ENCODE results near the gene AHSG.
A peak's percentile ranks its signal among the peaks of the same experiment; 100 is the strongest.
"Not testable (repeated sequence)": the region's sequence is repeated elsewhere in the genome, so short reads cannot be mapped to it uniquely, and the experiment has no call there.

The AHSG gene, protein sequence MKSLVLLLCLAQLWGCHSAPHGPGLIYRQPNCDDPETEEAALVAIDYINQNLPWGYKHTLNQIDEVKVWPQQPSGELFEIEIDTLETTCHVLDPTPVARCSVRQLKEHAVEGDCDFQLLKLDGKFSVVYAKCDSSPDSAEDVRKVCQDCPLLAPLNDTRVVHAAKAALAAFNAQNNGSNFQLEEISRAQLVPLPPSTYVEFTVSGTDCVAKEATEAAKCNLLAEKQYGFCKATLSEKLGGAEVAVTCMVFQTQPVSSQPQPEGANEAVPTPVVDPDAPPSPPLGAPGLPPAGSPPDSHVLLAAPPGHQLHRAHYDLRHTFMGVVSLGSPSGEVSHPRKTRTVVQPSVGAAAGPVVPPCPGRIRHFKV

GRCh38 chr3:186612721-186613636 is at the start of gene AHSG:
TSS of gene AHSG (plus strand) at chr3:186613060. CDS start at chr3:186613142, 82 bp downstream.
- DNase-seq, result no peak

GRCh38 chr3:186564586-186564985 is 48.3 kb upstream of the AHSG start:
- DNase-seq, result no peak

DNA sequence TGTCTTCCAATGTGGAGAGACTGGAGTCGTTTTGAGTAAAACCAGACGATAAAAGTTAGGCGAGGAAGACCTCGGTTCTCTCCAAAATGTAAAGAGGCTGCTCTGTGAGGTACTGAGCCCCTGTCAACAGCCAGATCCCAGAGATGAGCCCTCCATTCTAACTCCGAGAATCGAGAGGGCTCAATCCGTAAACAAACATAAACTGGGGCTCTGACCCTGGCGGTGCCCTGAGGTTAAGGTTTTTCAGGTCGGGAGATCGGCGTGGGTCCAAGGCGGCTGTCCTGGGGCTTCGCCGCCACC is 46.1 kb upstream of the AHSG start:
- no peak for DNase-seq

DNA sequence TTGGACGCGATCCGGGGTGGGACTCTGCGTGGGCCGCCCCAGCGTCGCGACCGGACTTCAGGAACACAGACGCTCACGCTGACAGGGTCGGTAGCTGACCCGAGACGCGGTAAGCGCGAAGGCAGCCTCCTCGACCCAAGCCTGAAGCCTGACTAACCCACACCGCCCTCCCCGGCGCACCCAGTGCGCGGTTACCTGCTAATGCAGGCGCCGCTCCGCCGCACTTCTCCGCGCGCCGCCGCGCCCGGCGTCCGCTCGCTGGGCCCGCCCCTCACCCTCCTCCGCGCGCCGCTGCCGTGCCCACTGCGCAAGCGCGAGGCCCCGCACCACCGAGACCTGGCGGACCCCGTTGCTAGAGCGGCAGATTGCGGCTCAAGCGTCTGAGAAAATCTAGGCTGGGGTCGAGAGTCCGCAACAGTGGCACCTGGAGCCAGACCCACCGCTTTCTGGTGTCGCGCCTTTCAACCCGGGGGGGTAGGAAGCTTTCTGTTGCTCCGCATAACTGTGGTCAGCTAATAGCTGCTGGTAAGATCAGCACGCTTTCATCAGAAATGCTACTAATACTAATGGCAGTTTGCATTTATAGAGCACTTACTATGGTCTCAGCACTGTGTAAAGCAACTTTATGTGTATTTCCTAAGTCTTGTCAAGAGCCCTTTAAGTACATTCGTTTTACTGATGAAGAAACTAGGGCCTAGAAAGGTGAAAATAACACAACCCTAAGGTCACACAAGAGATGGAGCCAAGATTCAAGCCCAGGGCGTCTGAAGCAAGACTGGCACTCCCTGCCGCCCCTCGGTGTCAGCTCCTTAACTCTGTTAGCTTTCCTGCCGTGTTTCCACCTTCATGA is 45.6 kb upstream of the AHSG start, which contains the start of gene TBCCD1:
TBCCD1 (minus strand) TSS at position 268 of the 850 bp plus-strand sequence. CDS start 3,010 bp downstream, outside the sequence.
- DNase-seq, result peak; percentile 96

- DNase-seq, result not testable (repeated sequence)
Observed at GRCh38 chr3:186569361-186569760, 43.5 kb upstream of the AHSG start.

DNA sequence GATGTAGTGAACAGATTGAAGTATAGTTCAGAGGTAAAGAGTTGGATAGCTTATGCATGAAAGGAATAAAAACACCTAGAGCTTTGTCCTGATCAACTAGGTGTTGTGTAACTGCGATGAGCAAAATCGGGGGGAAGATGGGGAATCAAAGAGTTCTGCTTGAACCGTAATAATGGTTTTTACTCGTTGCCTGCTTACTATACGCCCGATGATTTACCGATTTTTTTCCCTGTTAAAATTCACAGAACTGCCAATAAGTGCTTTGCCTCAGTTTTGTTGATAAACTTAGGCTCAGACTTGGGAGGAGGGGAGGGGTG is 43.1 kb upstream of the AHSG start:
- no peak for DNase-seq

GRCh38 chr3:186570096-186570940 is 42.5 kb upstream of the AHSG start, which contains the start of gene DNAJB11:
TSS of gene DNAJB11 (plus strand) at chr3:186570720. CDS start at chr3:186570898, 178 bp downstream.
- DNase-seq, result peak; percentile 96

- DNase-seq, result no peak
Observed at GRCh38 chr3:186570941-186571643, 41.8 kb upstream of the AHSG start.

- no peak for DNase-seq
Observed at GRCh38 chr3:186571644-186572013, 41.2 kb upstream of the AHSG start.

GRCh38 chr3:186577521-186577920 is 35.3 kb upstream of the AHSG start:
- DNase-seq, result no peak

DNA sequence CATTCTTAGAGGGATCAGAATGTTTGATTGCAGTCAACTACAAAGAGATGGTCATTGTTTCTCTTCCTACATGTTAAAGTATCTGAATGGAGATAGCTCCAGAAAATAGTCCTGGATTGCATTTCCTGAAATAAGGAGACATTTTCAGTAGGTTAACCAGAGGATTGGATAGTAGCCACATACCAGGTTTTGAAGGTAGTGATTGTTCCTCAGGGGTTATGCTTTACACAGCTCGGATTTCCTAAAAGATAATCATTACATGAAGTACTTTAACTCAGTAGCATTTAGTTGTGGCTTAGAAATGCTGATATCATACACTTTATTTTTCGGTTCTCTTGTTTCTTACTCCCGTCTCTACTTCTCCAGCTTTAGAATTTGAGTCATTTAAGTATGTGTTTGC is 32.1 kb upstream of the AHSG start:
- DNase-seq, result no peak

- DNase-seq, result no peak
Observed at GRCh38 chr3:186582541-186582940, 30.3 kb upstream of the AHSG start.

- no peak for DNase-seq
Observed at GRCh38 chr3:186583831-186584230, 29.0 kb upstream of the AHSG start.

DNA sequence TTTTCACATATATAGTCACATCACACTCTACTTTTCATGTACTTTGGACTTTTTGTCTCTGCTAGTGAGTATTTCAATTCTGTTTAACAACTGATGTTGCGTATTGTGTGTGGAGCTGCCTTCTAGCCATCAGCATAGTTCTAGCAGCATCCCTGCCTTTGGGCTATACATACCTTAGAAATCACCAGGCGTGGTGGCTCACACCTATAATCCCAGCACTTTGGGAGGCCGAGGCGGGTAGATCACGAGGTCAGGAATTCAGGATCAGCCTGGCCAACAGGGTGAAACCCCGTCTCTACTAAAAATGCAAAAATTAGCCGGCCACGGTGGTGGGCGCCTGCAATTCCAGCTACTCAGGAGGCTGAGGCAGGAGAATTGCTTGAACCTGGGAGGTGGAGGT is 26.6 kb upstream of the AHSG start:
- not testable (repeated sequence) for DNase-seq

GRCh38 chr3:186587183-186587582 is 25.7 kb upstream of the AHSG start:
- DNase-seq, result no peak

- DNase-seq, result no peak
Observed at GRCh38 chr3:186588632-186589031, 24.2 kb upstream of the AHSG start.

GRCh38 chr3:186589121-186589520 is 23.7 kb upstream of the AHSG start:
- DNase-seq, result no peak

GRCh38 chr3:186589856-186590579 is 22.8 kb upstream of the AHSG start:
- no peak for DNase-seq

DNA sequence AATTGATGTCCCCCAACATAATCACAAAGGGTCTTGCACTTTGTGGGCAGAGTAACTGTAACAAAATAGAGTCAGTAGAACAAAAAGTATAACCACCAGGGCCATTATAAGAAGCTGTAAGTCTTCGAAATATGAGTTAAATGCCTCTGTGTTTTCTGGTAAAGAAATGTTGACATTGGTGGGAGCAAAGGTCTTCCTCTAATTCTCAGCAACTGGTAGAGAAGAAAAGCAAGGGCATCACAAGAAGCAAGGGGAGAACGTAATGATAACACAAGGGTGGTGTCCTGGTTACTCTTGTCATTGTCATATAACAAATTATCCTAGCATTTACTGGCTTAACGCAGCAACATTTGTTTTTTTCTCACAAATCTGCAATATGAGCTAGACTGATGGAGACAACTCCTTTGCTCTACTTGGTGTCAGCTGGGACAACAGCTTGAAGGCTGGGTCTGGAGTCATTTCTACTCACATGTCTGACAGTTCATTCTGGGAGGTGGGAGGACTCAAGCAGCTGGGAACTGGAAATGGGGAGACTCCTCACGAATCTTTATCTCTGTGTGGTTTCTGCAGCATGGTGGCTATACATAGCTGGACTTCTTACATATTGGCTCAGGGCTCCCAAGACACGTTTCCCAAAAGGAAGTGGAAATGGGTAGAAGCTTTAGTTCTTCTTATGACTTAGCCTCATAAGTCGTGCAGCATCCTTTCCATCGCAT is 22.1 kb upstream of the AHSG start:
- no peak for DNase-seq

- DNase-seq, result no peak
Observed at GRCh38 chr3:186592682-186593081, 20.2 kb upstream of the AHSG start.
